ENCODE data around the gene IL5. TPM values are rescaled to one million over a fixed set of nuclear protein-coding genes. Genes with fewer than 3 reads are reported as not detected.

The IL5 gene
- total and polyA plus RNA-seq, 2 donors (not counting 3 experiments of a cell fraction or from before 2014, with no cell fraction given): not detected

DNA sequence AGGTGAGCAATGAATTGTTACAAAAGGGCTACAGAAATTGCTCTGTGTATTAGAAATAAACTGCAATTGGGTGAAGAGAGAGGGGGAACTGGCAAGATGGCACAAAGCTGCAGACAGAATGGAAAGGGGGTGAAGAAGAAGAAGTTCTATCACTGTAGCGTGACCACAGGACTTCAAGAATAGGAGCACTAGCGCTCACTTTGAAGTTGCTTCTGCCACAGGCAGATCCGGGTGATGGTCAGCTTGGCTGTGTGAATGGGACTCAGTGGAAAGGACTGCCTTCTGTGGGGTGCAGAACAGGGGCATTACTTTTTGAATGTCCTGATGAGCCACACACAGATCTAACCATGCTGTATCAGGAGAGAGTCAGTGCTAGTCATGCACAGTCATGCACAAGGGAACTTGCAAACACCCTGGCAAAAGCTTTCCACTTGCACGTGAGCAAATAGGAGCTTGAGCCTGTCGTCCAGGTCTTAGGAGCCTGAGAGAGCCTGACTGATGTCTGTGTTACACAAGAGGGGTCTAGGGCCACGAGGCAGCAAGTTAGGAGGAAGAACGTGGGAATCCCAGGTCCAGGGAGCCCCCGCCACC is 16.3 kb downstream of the IL5 start:
- BruUV-seq (replicated peaks): no TSS peak
- Histone ChIP-seq H3K36me3 (ENCODE audit: control insufficient read depth in 2 of 2, extremely low read depth in 1 of 2, insufficient read depth in 2 of 2, low read length in 2 of 2) (no peaks in the 10 kb centered on the region), H3K4me1 (ENCODE audit: control insufficient read depth, extremely low read depth, insufficient read depth, low read length) (no peaks in the 10 kb centered on the region), H3K27me3 (ENCODE audit: control insufficient read depth in 2 of 2, insufficient read depth in 2 of 2, low read length in 2 of 2) (peaks cover 7 to 9% of the 10 kb centered on the region in 2 experiments), H3K79me2 (ENCODE audit: control insufficient read depth, insufficient read depth, low read length) (no peaks in the 10 kb centered on the region), H3K4me3 (replicated peaks in 1 of 3; ENCODE audit: insufficient read depth in 1 of 3, low read depth in 1 of 3, low read length in 3 of 3) (no peak overlapping the region), H4K20me1 (replicated peaks; ENCODE audit: control insufficient read depth, extremely low read depth, insufficient read depth, low read length) (no peaks in the 10 kb centered on the region), H2AFZ (ENCODE audit: low read depth, low read length) (no peak overlapping the region), H3K9me1 (replicated peaks; ENCODE audit: control insufficient read depth, extremely low read depth, insufficient read depth, low read length) (no peaks in the 10 kb centered on the region), H3K4me2 (ENCODE audit: insufficient read depth, low read length) (no peak overlapping the region), H3K9me3 (replicated peaks; ENCODE audit: control insufficient read depth, insufficient read depth, low read length) (no peaks in the 10 kb centered on the region), H3K9ac (replicated peaks; ENCODE audit: extremely low read depth, insufficient read depth, low read length) (no peak overlapping the region), H3K27ac (ENCODE audit: insufficient read depth, low read depth, low read length) (no peak overlapping the region)
- DNase-seq (ENCODE audit: low read depth, low spot score) (no peak), FAIRE-seq (no peak)
- TF ChIP-seq, protein P1, sequence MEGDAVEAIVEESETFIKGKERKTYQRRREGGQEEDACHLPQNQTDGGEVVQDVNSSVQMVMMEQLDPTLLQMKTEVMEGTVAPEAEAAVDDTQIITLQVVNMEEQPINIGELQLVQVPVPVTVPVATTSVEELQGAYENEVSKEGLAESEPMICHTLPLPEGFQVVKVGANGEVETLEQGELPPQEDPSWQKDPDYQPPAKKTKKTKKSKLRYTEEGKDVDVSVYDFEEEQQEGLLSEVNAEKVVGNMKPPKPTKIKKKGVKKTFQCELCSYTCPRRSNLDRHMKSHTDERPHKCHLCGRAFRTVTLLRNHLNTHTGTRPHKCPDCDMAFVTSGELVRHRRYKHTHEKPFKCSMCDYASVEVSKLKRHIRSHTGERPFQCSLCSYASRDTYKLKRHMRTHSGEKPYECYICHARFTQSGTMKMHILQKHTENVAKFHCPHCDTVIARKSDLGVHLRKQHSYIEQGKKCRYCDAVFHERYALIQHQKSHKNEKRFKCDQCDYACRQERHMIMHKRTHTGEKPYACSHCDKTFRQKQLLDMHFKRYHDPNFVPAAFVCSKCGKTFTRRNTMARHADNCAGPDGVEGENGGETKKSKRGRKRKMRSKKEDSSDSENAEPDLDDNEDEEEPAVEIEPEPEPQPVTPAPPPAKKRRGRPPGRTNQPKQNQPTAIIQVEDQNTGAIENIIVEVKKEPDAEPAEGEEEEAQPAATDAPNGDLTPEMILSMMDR (IDR thresholded peaks at IDR 0.05; ENCODE audit: extremely low read depth in 1 of 2, insufficient read depth in 1 of 2, low read depth in 1 of 2, low read length in 2 of 2): no peak
- TF ChIP-seq MYC (IDR thresholded peaks at IDR 0.05; ENCODE audit: low read depth, low read length) (no peak), POLR2AphosphoS5 (IDR thresholded peaks at IDR 0.05; ENCODE audit: insufficient read depth, low read depth, low read length) (no peak), JUN (IDR thresholded peaks at IDR 0.05; ENCODE audit: borderline replicate concordance, insufficient read depth, insufficient read length, low read depth) (no peak), GATA2 (IDR thresholded peaks at IDR 0.05; ENCODE audit: insufficient read depth, insufficient read length, low read depth, low read length) (no peak), EZH2 (IDR thresholded peaks at IDR 0.05; ENCODE audit: borderline replicate concordance, low read depth, low read length, severe bottlenecking) (no peak), POLR2A (IDR thresholded peaks at IDR 0.05; ENCODE audit: low read depth, low read length) (no peak), FOS (IDR thresholded peaks at IDR 0.05; ENCODE audit: borderline replicate concordance, insufficient read depth, low read length) (no peak)
- TF ChIP-seq, protein P2, sequence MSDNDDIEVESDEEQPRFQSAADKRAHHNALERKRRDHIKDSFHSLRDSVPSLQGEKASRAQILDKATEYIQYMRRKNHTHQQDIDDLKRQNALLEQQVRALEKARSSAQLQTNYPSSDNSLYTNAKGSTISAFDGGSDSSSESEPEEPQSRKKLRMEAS (IDR thresholded peaks at IDR 0.05; ENCODE audit: insufficient read depth, insufficient read length): no peak
- CTCF ChIA-PET: interaction anchor here (0.6 to 3.8 kb wide), 41 partner anchors 9 to 356 kb away, joined by 3 to 42 read pairs (median 5); partner anchors contain the start of genes CCNI2, GDF9, IRF1 and KIF3A
- POLR2A ChIA-PET: no interaction called here
- dilution Hi-C loops (cut with MboI; ENCODE audit: extremely low pct_ligation_motif_present, low sequenced_read_pairs) (no loop called here), intact Hi-C loops (cut with micrococcal nuclease) (loop anchor here (1.0 to 5.0 kb wide), 4 partner anchors 185 to 356 kb away; no protein-coding TSS in a partner anchor)

Measured in endothelial cell of umbilical vein (primary cell).